Measurements from ENCODE around the gene TRIM10.

- TF ChIP-seq CTCF (IDR thresholded peaks at IDR 0.05) (no peak), POLR2A (IDR thresholded peaks at IDR 0.05) (no peak)
These were observed 3.1 kb upstream of the TRIM10 start for GRCh38 chr6:30163918-30164654.
